Trophoblast cell (in vitro differentiated cells and primary cell): ENCODE measurements around the gene CDKL1.

Experiments used
- DNase-seq, 2 donors: peaks; one replicate each; pipeline ENCODE4 v3.0.0-alpha.2; 2016
- H2AFZ ChIP-seq: 2 replicates; pipeline ENCODE4 v1.6.1; 2013; ENCODE audit warnings: low read length, moderate library complexity, mild to moderate bottlenecking; ENCODE audit not compliant: insufficient read depth, poor library complexity
- H2AK5ac ChIP-seq: 2 replicates; pipeline ENCODE4 v1.6.1; 2013; ENCODE audit warnings: mild to moderate bottlenecking, low read length
- H2BK120ac ChIP-seq: 2 replicates; pipeline ENCODE4 v1.6.1; 2013; ENCODE audit warnings: low read length, mild to moderate bottlenecking, moderate library complexity; ENCODE audit not compliant: insufficient read depth, poor library complexity
- H2BK12ac ChIP-seq: 2 replicates; pipeline ENCODE4 v1.6.1; 2013; ENCODE audit warnings: mild to moderate bottlenecking, low read length, moderate library complexity
- H2BK5ac ChIP-seq: 2 replicates; pipeline ENCODE4 v1.6.1; 2013; ENCODE audit warnings: low read length, low read depth, moderate library complexity, mild to moderate bottlenecking; ENCODE audit not compliant: poor library complexity
- H3K14ac ChIP-seq: 2 replicates; pipeline ENCODE4 v1.6.1; 2013; ENCODE audit warnings: mild to moderate bottlenecking, low read length
- H3K18ac ChIP-seq: 2 replicates; pipeline ENCODE4 v1.6.1; 2013; ENCODE audit warnings: mild to moderate bottlenecking, low read length
- H3K23ac ChIP-seq: 2 replicates; pipeline ENCODE4 v1.6.1; 2013; ENCODE audit warnings: low read length
- H3K27ac ChIP-seq: 2 replicates; pipeline ENCODE4 v1.5.1; 2013; ENCODE audit warnings: low read depth, mild to moderate bottlenecking, inconsistent platforms, low read length, moderate library complexity
- H3K27me3 ChIP-seq: 2 replicates; pipeline ENCODE4 v1.6.1; 2013; ENCODE audit warnings: inconsistent platforms, mild to moderate bottlenecking, low read length, moderate library complexity; ENCODE audit not compliant: insufficient read depth
- H3K36me3 ChIP-seq, 2 experiments: 1 replicate in 1 of 2; 2 replicates in 1 of 2; pipeline ENCODE4 v1.6.1; 2013; ENCODE audit warnings: low read length in 2 of 2, mild to moderate bottlenecking in 2 of 2, moderate library complexity in 1 of 2; ENCODE audit not compliant: insufficient read depth in 2 of 2, control insufficient read depth in 1 of 2
- H3K4ac ChIP-seq: 2 replicates; pipeline ENCODE4 v1.6.1; 2013; ENCODE audit warnings: low read depth, mild to moderate bottlenecking, low read length, moderate library complexity
- H3K4me1 ChIP-seq, 2 experiments: 1 replicate in 1 of 2; 2 replicates in 1 of 2; pipeline ENCODE4 v1.6.1; 2013; ENCODE audit warnings: low read length in 2 of 2, mild to moderate bottlenecking in 2 of 2, moderate library complexity in 1 of 2; ENCODE audit not compliant: insufficient read depth in 2 of 2, control insufficient read depth in 1 of 2
- H3K4me2 ChIP-seq: 2 replicates; pipeline ENCODE4 v1.6.1; 2013; ENCODE audit warnings: inconsistent platforms, mild to moderate bottlenecking, low read length, moderate library complexity
- H3K4me3 ChIP-seq: 2 replicates; pipeline ENCODE4 v1.5.1; 2013; ENCODE audit warnings: mild to moderate bottlenecking, low read depth, low read length, inconsistent platforms
- H3K79me1 ChIP-seq: one replicate; pipeline ENCODE4 v1.6.1; 2013; ENCODE audit warnings: low read length
- H3K79me2 ChIP-seq: 2 replicates; pipeline ENCODE4 v1.6.1; 2013; ENCODE audit warnings: low read length, mild to moderate bottlenecking; ENCODE audit not compliant: control insufficient read depth, insufficient read depth, poor library complexity
- H3K9ac ChIP-seq: 2 replicates; pipeline ENCODE4 v1.6.1; 2013; ENCODE audit warnings: mild to moderate bottlenecking, low read length
- H3K9me3 ChIP-seq: 2 replicates; pipeline ENCODE4 v1.6.1; 2013; ENCODE audit warnings: low read depth, mild to moderate bottlenecking, control low read depth, inconsistent platforms, low read length; ENCODE audit not compliant: insufficient read depth
- H4K12ac ChIP-seq: 2 replicates; pipeline ENCODE4 v1.6.1; 2013; ENCODE audit warnings: low read depth, mild to moderate bottlenecking, low read length, moderate library complexity
- H4K8ac ChIP-seq: 2 replicates; pipeline ENCODE4 v1.6.1; 2013; ENCODE audit warnings: low read depth, mild to moderate bottlenecking, low read length, moderate library complexity
- H4K91ac ChIP-seq: one replicate; pipeline ENCODE4 v1.6.1; 2013; ENCODE audit warnings: low read depth, mild to moderate bottlenecking, low read length, moderate library complexity
- WGBS: extraction: QIAGEN DNeasy Blood & Tissue Kit; methylation state at CpG from one replicate; pipeline ENCODE4 v1.1.7; 2013; ENCODE audit warnings: missing lambda C conversion rate; ENCODE audit not compliant: insufficient read length, insufficient coverage; ENCODE audit errors: extremely low coverage; 5-methylcytosine and 5-hydroxymethylcytosine counted together

CDKL1 gene

DNA sequence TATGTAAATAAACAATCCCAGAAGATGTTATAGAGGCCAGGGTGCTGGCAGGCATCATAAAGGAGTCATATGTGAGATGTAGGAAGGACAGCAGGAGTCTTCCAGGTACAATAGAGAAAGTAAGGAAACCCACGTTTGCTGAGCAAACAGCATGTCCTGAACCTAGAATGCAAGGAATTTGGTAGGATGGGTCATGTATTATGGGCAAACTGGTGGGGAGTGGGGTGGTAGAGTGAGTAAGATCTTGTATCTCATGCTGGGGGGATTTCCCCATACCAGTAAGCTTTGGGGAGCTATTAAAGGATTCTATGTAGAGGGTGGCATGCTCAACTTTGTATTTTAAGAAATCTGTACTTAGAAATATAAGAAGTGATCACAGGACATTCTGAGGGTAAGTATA, 41.0 kb downstream of the CDKL1 start:
- DNase-seq, result no peak
- H4K12ac ChIP-seq, result no peak overlapping the region
- no peak overlapping the region for H3K27ac ChIP-seq
- H3K4me2 ChIP-seq, result no peak overlapping the region
- H3K4ac ChIP-seq, result no peak overlapping the region
- H2AK5ac ChIP-seq, result no peak overlapping the region
- no peak overlapping the region for H4K8ac ChIP-seq
- no peak overlapping the region for H2AFZ ChIP-seq
- H3K36me3 ChIP-seq, result no peaks in the 10 kb centered on the region
- H4K91ac ChIP-seq, result no peak overlapping the region
- H3K27me3 ChIP-seq, result no peaks in the 10 kb centered on the region
- H3K9me3 ChIP-seq, result no peaks in the 10 kb centered on the region
- no peak overlapping the region for H2BK5ac ChIP-seq
- no peaks in the 10 kb centered on the region for H3K79me2 ChIP-seq
- no peak overlapping the region for H2BK12ac ChIP-seq
- no peak overlapping the region for H3K18ac ChIP-seq
- no peak overlapping the region for H3K9ac ChIP-seq
- no peaks in the 10 kb centered on the region for H3K79me1 ChIP-seq
- H3K14ac ChIP-seq, result no peak overlapping the region
- H3K23ac ChIP-seq, result no peak overlapping the region
- no CpG with 5 or more reads among the region's 1 CpG for WGBS
- no peaks in the 10 kb centered on the region for H3K4me1 ChIP-seq
- no peak overlapping the region for H3K4me3 ChIP-seq
- no peak overlapping the region for H2BK120ac ChIP-seq

- no peak overlapping the region for H2AK5ac ChIP-seq
- no peaks in the 10 kb centered on the region for H3K79me1 ChIP-seq
- no peak overlapping the region for H3K23ac ChIP-seq
- no peak overlapping the region for H3K4me2 ChIP-seq
- no peaks in the 10 kb centered on the region for H3K36me3 ChIP-seq
- no peak overlapping the region for H4K12ac ChIP-seq
- no peak overlapping the region for H3K4ac ChIP-seq
- H3K9ac ChIP-seq, result no peak overlapping the region
- no peak overlapping the region for H2BK120ac ChIP-seq
- no peak overlapping the region for H3K4me3 ChIP-seq
- WGBS, result no CpG with 5 or more reads among the region's 1 CpG
- no peak for DNase-seq
- no peaks in the 10 kb centered on the region for H3K79me2 ChIP-seq
- no peak overlapping the region for H4K91ac ChIP-seq
- no peak overlapping the region for H3K27ac ChIP-seq
- no peak overlapping the region for H4K8ac ChIP-seq
- no peak overlapping the region for H3K14ac ChIP-seq
- H2BK12ac ChIP-seq, result no peak overlapping the region
- H3K27me3 ChIP-seq, result no peaks in the 10 kb centered on the region
- no peaks in the 10 kb centered on the region for H3K9me3 ChIP-seq
- H2BK5ac ChIP-seq, result no peak overlapping the region
- H2AFZ ChIP-seq, result no peak overlapping the region
- no peak overlapping the region for H3K18ac ChIP-seq
- H3K4me1 ChIP-seq, result no peaks in the 10 kb centered on the region
Observed at GRCh38 chr14:50354527-50354926, 42.2 kb downstream of the CDKL1 start.

DNA sequence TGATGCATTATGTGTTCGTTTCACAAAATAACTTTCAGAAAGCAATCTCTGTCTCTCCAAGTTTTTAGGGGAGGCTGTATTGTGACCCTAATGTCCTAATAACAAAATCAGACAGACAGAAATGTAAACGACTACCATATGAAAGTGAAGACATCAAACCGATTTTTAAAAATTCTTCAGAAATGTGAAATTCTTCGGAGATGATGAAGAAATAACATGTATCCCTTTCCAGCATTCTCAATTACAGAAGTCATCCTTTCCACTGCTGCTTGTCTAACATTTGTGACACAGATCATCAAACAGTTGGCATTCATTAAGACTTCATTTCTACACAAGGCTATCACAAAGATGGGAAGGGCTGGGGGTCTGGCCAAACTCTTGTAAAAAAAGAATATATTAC, 43.6 kb downstream of the CDKL1 start:
- H3K9ac ChIP-seq, result no peak overlapping the region
- WGBS, result no CpG with 5 or more reads among the region's 4 CpGs
- no peak overlapping the region for H4K8ac ChIP-seq
- H3K4me1 ChIP-seq, result no peaks in the 10 kb centered on the region
- no peak overlapping the region for H4K91ac ChIP-seq
- peak in 1 of 2 donors; percentile 16 for DNase-seq
- H3K9me3 ChIP-seq, result no peaks in the 10 kb centered on the region
- no peak overlapping the region for H2AK5ac ChIP-seq
- no peak overlapping the region for H2BK5ac ChIP-seq
- H3K4me3 ChIP-seq, result no peak overlapping the region
- H3K14ac ChIP-seq, result no peak overlapping the region
- no peak overlapping the region for H3K4me2 ChIP-seq
- no peak overlapping the region for H2AFZ ChIP-seq
- H3K27me3 ChIP-seq, result no peaks in the 10 kb centered on the region
- H3K79me2 ChIP-seq, result no peaks in the 10 kb centered on the region
- H3K36me3 ChIP-seq, result no peaks in the 10 kb centered on the region
- H4K12ac ChIP-seq, result no peak overlapping the region
- no peak overlapping the region for H3K27ac ChIP-seq
- H2BK120ac ChIP-seq, result no peak overlapping the region
- no peak overlapping the region for H2BK12ac ChIP-seq
- H3K4ac ChIP-seq, result no peak overlapping the region
- H3K23ac ChIP-seq, result no peak overlapping the region
- no peaks in the 10 kb centered on the region for H3K79me1 ChIP-seq
- H3K18ac ChIP-seq, result no peak overlapping the region

GRCh38 chr14:50352584-50352983, 44.1 kb downstream of the CDKL1 start:
- no CpG with 5 or more reads among the region's 4 CpGs for WGBS
- H3K36me3 ChIP-seq, result no peaks in the 10 kb centered on the region

More at GRCh38 chr14:50352584-50352983, 44.1 kb downstream of the CDKL1 start:
- Histone ChIP-seq H3K4ac (no peak overlapping the region), H3K14ac (no peak overlapping the region), H3K27ac (no peak overlapping the region), H2AK5ac (no peak overlapping the region), H3K9me3 (no peaks in the 10 kb centered on the region), H4K91ac (no peak overlapping the region), H3K23ac (no peak overlapping the region), H2BK5ac (no peak overlapping the region), H3K79me2 (no peaks in the 10 kb centered on the region), H4K12ac (no peak overlapping the region), H3K27me3 (no peaks in the 10 kb centered on the region), H3K79me1 (no peaks in the 10 kb centered on the region), H4K8ac (no peak overlapping the region), H3K4me1 (peaks cover 0 to 2% of the 10 kb centered on the region in 2 experiments), H3K4me2 (no peak overlapping the region), H3K9ac (no peak overlapping the region), H3K4me3 (no peak overlapping the region), H3K18ac (no peak overlapping the region), H2AFZ (no peak overlapping the region), H2BK120ac (no peak overlapping the region), H2BK12ac (no peak overlapping the region)
- no peak for DNase-seq
